Thyroid gland (tissue), 4 donors: ENCODE results near the gene KIAA1671. TPM values are rescaled to one million over a fixed set of nuclear protein-coding genes. Genes with fewer than 3 reads are reported as not detected.
A peak's percentile ranks its signal among the peaks of the same experiment; 100 is the strongest.

Source experiments
- DNase-seq, 2 donors: peaks; one replicate each; pipeline ENCODE4 v3.0.0-alpha.2; 2019
- H3K27ac ChIP-seq, 3 donors: fragments of 200-600 bp; sonication (generic); 1 replicate in 2 of 3; 2 replicates in 1 of 3; pipeline ENCODE4 v1.5.1; 2016 to 2019; ENCODE audit warnings: mild to moderate bottlenecking in 1 of 3, moderate library complexity in 1 of 3
- H3K27me3 ChIP-seq: fragments of 200-600 bp; sonication (generic); one replicate; pipeline ENCODE4 v1.5.1; 2019
- H3K36me3 ChIP-seq, 2 donors: fragments of 200-600 bp; sonication (generic); one replicate each; pipeline ENCODE4 v1.5.1; 2016 to 2019
- H3K4me1 ChIP-seq, 2 donors: fragments of 200-600 bp; sonication (generic); one replicate each; pipeline ENCODE4 v1.5.1; 2017 to 2019
- H3K4me3 ChIP-seq, 3 donors: fragments of 200-600 bp; sonication (generic); replicated peaks in 1 of 3; 1 replicate in 2 of 3; 2 replicates in 1 of 3; pipeline ENCODE4 v1.5.1; 2016; ENCODE audit warnings: mild to moderate bottlenecking in 1 of 3
- H3K9me3 ChIP-seq: fragments of 200-600 bp; sonication (generic); one replicate; pipeline ENCODE4 v1.5.1; 2017
- CTCF ChIP-seq, 6 experiments: fragments of 200-600 bp in 3 of 6; fragments of 450-650 bp in 3 of 6; sonication (generic) in 3 of 6; IDR thresholded peaks; one replicate each; pipeline ENCODE4 v1.5.1; 2016 to 2019; ENCODE audit warnings: antibody characterized with exemption in 6 of 6, mild to moderate bottlenecking in 2 of 6, inconsistent platforms in 1 of 6, moderate library complexity in 1 of 6
- POLR2A ChIP-seq, 2 donors: fragments of 450-650 bp; IDR thresholded peaks; one replicate each; pipeline ENCODE4 v1.6.1; 2017; ENCODE audit warnings: antibody characterized with exemption in 2 of 2, mild to moderate bottlenecking in 2 of 2, moderate library complexity in 1 of 2
- WGBS, 2 donors: methylation state at CpG; one replicate each; pipeline ENCODE4 v1.1.5; 2017; 5-methylcytosine and 5-hydroxymethylcytosine counted together
- intact Hi-C: fragments of 100-400 bp; cut with DNase I; formaldehyde crosslinking; loops from one replicate; pipeline ENCODE4 v1.15.1; 2023
- total RNA-seq, 4 donors: library from RNA; depleted of rRNA; stranded (reverse); fragments of >200 nt; gene quantifications; one replicate each; pipeline ENCODE4 v1.2.3, GENCODE V29; 2016

The KIAA1671 gene
- total RNA-seq, 4 donors from 2014 or later, result 63.2 to 111 (median 79.7) TPM

GRCh38 chr22:25051983-25052710 is 99.6 kb downstream of the KIAA1671 start:
- TF ChIP-seq CTCF (IDR thresholded peaks at IDR 0.05) (no peak), POLR2A (IDR thresholded peaks at IDR 0.05) (peak in 1 of 2 donors; percentile 79)
- Histone ChIP-seq H3K27me3 (no peaks in the 10 kb centered on the region), H3K27ac (peak overlapping the region; percentile 79 to 91 (median 89)), H3K9me3 (no peaks in the 10 kb centered on the region), H3K4me3 (no peak overlapping the region), H3K36me3 (peaks cover 2 to 15% of the 10 kb centered on the region in 2 donors), H3K4me1 (peaks cover 56 to 58% of the 10 kb centered on the region in 2 donors)
- intact Hi-C loops, result no loop called here
- 36 to 50% methylated on average over 9 of the region's 9 CpGs for WGBS, 2 donors
- peak; percentile 93 for DNase-seq

GRCh38 chr22:25053153-25053805 is 100.8 kb downstream of the KIAA1671 start:
- Histone ChIP-seq H3K4me3 (no peak overlapping the region), H3K27ac (peak overlapping the region; percentile 79 to 91 (median 89)), H3K9me3 (no peaks in the 10 kb centered on the region), H3K4me1 (peaks cover 67 to 69% of the 10 kb centered on the region in 2 donors), H3K27me3 (no peaks in the 10 kb centered on the region), H3K36me3 (peaks cover 2 to 15% of the 10 kb centered on the region in 2 donors)
- no peak for DNase-seq
- WGBS, 2 donors, result 81 to 88% methylated on average over 7 of the region's 7 CpGs
- intact Hi-C loops, result no loop called here
- no peak for TF ChIP-seq CTCF (IDR thresholded peaks at IDR 0.05)
- TF ChIP-seq POLR2A (IDR thresholded peaks at IDR 0.05), result no peak

GRCh38 chr22:25054943-25055511 is 102.5 kb downstream of the KIAA1671 start:
- Histone ChIP-seq H3K27ac (peak overlapping the region; percentile 79 to 95 (median 91)), H3K4me3 (no peak overlapping the region), H3K27me3 (no peaks in the 10 kb centered on the region), H3K4me1 (peaks cover 76 to 79% of the 10 kb centered on the region in 2 donors), H3K36me3 (peaks cover 0 to 11% of the 10 kb centered on the region in 2 donors), H3K9me3 (no peaks in the 10 kb centered on the region)
- peak; percentile 95 for DNase-seq
- 14 to 16% methylated on average over 9 of the region's 9 CpGs for WGBS, 2 donors
- TF ChIP-seq CTCF (IDR thresholded peaks at IDR 0.05), result no peak
- TF ChIP-seq POLR2A (IDR thresholded peaks at IDR 0.05), result peak in 1 of 2 donors; percentile 59
- intact Hi-C loops, result no loop called here

GRCh38 chr22:25057013-25057881 is 104.7 kb downstream of the KIAA1671 start:
- Histone ChIP-seq H3K36me3 (no peaks in the 10 kb centered on the region), H3K27ac (peak overlapping the region in 2 of 3 donors; percentile 80 to 91), H3K4me3 (no peak overlapping the region), H3K9me3 (no peaks in the 10 kb centered on the region), H3K4me1 (peaks cover 84 to 94% of the 10 kb centered on the region in 2 donors), H3K27me3 (no peaks in the 10 kb centered on the region)
- peak; percentile 65 to 88 (median 75) for TF ChIP-seq CTCF (IDR thresholded peaks at IDR 0.05)
- TF ChIP-seq POLR2A (IDR thresholded peaks at IDR 0.05), result no peak
- intact Hi-C loops, result no loop called here
- WGBS, 2 donors, result 62 to 65% methylated on average over 17 to 19 of the region's 23 CpGs
- DNase-seq, result peak; percentile 70 to 71
